HL-60 (cell line): ENCODE results near the gene UNC80.

ENCODE experiments used
- CTCF ChIP-seq: IDR thresholded peaks from one replicate; pipeline ENCODE4 v1.5.1; 2011; ENCODE audit warnings: low read length, control low read depth, inconsistent platforms; ENCODE audit not compliant: insufficient read depth
- POLR2AphosphoS5 ChIP-seq: IDR thresholded peaks from 2 replicates; pipeline ENCODE4 v1.6.1; 2012; ENCODE audit warnings: low read depth

- TF ChIP-seq CTCF (no peak), POLR2AphosphoS5 (no peak)
Measured at GRCh38 chr2:209726311-209726710, 45.3 kb upstream of the UNC80 start.
